HG02981 (cell line): Measurements from ENCODE around the gene PSEN2.

Source experiments
- ATAC-seq: cut with Tn5 transposase; IDR thresholded peaks from one replicate; pipeline ENCODE4 v1.9.1; 2021; ENCODE audit warnings: mild to moderate bottlenecking, moderate library complexity; ENCODE audit not compliant: unreplicated experiment

Gene PSEN2

DNA sequence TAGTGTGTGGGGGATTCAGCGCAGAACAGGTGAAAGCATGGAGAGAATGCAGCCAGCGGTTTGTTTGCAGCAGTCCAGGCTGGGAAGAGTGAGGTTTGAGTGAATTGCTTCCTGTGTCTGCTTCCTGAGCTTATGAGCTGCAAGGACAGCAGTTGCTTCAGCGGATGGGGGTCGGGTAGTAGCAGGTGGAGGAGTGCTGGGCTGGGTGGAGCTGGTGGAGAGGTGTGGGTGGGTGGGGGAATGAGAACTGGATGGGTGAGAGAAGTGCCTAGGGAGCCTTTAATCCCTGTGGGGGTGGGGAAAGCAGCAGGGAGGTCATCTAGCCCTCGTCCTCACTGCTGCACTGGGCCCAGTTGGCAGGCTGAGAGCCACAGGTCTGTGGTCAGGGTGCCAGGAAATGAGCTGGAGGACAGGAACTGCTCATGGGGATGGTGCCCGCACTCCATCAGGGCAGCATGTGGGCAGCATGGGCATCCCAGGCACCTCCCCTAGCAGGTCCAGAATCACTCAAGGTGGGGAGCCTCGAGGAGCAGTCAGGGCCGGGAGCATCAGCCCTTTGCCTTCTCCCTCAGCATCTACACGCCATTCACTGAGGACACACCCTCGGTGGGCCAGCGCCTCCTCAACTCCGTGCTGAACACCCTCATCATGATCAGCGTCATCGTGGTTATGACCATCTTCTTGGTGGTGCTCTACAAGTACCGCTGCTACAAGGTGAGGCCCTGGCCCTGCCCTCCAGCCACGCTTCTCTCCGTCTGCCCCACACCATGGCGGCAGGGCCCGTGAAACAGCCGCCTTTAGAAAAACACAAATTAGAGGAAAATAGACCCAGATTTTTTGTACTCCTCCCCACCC, 14.8 kb downstream of the PSEN2 start:
- no peak for ATAC-seq

DNA sequence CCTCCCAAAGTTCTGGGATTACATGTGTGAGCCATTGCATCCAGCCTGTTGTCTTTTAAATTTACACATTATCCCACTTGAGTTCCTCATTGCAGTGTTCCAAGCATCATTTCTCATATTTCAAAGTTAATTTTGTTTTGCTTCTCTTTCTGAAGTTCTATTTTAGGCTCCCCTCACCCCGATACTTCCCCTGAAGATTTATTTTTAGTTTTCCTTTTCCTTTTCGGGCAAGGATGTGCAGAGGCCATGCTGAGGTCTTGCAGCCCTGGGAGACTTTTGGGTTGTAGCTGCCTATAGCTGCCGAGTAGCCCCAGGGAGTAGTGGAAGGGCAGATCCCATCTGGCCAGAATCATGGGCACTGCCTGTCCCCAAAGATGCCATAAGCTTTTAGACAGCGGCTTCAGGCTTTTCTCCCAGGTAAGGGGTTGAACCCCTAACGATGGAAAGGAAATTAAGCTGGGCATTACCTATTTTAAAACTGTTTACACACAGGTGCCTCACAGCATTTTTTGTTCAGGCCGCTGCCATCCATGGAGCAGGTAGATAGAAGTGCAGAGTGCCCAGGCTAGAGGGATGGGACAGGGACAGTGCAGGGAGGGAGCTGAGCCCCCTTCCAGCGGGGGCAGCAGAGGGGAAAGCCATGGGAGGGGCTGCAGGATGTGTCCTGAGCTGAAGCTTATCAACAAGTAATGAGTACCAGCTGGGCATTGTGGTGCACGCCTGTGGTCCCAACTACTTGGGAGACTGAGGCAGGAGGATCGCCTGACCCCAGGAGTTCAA, 15.9 kb downstream of the PSEN2 start:
- ATAC-seq: no peak

DNA sequence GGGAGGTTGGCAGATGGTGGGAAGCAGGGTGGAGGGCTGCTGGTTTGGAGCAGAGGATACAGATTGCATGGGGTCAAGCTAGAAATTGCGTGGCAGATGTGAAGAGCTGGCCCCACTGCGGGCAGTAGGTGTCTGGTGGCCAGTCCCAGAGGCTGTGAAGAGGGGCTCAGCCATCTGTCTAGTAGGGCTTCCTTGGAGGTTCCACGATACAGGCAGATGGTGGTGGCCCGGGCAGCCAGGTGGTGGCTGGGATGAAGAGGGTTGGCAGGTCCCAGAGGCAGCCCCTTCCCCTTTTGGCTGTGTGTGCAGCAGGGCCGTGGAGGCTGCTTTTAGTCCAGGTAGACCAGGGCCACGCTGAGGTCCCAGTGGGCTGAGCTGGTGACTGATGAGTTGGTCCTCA, 16.6 kb downstream of the PSEN2 start:
- no peak for ATAC-seq

DNA sequence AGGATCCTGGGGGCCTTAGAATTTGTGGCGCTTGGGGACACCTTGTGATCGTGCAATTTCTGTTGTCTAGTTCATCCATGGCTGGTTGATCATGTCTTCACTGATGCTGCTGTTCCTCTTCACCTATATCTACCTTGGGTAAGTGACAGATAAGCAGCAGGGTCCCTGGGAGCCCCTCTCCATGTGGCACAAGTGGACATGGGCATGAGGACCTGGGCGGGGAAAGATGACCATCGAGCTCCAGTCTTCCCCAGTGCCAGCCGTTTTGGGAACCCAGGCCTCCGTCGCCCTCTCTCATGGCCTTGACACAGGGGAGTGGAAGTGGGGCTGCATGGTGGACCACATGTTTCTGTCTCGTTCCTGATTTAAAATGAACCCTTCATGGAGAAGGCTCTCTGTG, 17.6 kb downstream of the PSEN2 start:
- no peak for ATAC-seq

DNA sequence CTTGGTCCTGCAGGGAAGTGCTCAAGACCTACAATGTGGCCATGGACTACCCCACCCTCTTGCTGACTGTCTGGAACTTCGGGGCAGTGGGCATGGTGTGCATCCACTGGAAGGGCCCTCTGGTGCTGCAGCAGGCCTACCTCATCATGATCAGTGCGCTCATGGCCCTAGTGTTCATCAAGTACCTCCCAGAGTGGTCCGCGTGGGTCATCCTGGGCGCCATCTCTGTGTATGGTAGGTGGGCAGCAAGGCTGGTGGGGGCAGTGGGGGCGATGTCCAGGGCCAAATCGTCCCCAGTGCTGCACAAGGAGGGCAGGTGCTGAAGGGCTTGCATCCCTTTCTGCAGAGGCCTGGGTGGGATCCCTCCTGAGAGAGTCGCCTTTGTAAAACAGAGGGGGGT, 18.4 kb downstream of the PSEN2 start:
- ATAC-seq: no peak

DNA sequence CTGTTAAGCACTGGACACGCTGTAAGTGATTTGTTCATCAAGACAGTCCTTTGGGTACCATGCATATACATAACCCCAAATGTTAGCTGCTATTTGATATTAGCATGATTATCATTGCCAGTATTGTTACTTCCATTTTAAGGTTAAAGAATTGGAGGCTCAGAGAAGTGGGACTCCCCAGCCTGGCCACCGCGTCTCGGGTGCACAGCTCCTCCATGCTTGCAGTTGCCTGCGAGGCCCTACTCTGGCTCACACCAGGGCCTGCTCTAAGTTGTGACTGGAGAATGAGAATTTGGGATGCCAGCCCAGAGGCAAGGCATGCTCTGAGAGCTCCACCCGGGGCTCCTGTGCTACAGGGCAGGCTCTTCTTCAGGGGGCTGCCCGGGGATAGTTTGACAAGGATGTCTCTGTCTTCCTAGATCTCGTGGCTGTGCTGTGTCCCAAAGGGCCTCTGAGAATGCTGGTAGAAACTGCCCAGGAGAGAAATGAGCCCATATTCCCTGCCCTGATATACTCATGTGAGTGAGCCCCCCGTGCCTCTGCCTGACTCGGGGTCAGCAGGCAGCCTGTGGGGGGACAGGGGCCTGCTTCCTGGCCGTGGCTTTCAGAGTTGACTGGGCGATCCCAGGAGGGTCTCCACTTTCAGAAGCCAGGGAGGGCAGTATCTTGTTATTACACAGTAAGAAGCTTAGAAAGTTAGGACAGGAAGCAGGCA, 19.4 kb downstream of the PSEN2 start:
- no peak for ATAC-seq

DNA sequence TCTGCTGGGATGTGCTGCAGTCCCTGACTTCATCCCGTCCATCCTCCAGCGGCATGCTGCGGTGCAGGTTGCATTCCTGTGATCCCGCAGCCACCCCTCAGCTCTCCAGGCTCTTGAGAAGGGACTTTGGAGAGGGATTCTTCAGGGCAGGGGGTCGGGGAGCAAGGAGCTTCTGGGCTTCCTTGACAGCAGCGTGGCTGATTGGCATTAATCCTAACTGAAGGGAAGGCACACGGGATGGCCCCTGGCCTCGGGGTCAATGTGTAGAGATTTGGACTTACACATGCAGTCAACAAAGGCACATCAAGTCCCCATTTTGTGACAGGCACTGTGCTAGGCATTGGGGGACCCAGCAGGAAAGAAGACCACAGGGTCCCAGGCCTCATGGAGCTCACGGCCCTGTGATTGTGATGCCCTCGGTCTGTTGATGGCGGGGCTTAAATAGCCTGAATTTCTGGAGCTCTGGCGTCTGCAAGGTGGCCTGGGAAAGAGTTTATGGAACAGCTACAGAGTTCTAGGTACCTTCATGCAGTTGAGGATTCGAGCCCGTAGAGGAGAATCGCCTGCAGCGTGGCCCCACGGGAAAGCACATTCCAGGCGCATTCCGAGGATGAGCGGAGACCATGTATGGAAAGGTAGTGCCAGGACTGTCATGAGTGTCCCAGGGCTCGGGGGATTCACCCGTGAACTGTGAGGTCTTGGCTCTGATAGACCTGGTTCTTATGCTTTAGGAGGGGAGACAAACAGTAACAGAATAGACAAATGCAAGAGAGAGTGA, 20.1 kb downstream of the PSEN2 start:
- ATAC-seq: no peak

DNA sequence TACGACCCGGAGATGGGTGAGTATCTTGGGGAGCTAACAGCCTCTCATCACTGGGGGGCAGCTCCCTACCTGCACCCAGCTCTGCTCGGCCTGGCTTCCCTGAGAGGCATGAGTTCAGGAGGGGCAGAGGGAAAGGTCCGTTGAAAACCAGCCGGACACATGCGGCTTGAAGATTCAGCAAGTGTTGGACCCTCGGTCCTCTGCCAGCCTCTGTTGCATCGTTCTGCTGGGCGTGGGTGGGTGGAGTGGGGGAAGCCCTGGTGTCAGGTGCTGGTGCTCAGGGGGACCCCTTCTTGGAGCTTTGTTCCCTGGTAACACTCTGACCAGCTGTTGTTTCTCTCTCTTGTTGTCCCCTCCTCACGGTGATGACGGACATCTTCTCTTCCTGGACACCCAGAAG, 20.9 kb downstream of the PSEN2 start:
- no peak for ATAC-seq

DNA sequence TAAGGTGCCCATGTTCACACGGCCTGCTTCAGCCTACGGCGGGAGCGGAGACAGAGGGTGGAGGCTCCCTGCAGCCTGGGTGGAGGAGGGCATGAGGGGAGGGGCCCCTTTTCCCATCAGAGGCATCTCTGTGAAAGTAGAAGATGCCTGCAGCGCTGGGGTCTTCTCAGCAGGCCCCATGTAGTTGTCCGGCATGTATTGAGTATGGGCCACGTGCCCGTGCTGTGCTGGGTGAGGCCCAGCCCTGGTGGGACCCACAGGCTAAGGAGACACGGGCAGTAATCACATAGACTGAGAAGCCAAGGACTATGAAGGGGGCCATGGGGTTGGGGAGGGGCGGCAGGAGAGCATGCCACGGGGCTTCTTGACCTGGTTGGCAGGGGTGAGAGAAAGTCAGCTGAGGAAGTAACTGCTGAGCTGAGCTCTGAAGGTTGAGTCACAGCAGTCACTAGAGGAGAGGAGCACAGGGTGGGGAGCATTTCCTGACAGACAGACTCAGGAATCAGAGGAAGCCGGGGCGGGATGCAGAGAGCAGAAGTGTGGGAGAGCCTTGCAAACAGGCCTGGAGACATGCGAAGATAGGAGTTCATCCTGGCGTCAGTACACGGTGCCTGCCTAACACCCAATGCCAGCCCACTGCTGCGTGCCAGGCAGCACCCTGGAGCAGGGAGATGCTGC, 21.6 kb downstream of the PSEN2 start:
- no peak for ATAC-seq

DNA sequence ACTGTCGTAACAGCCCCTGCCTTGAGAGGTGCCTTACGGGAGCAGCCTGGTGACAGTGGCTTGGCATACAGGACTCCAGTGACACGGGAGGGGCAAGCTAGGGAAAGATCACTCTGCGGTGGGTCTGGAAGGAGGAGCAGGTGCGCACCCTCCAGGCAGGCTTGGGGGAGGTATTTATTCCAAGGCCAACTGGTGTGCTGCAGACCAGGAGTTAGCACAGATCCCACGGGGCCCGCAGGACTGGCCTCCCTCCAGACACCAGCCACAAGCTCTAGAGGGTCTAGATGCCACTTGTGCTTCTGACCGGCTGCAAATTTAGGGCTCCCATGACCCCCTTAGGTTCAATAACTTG, 22.1 kb downstream of the PSEN2 start:
- ATAC-seq: no peak

DNA sequence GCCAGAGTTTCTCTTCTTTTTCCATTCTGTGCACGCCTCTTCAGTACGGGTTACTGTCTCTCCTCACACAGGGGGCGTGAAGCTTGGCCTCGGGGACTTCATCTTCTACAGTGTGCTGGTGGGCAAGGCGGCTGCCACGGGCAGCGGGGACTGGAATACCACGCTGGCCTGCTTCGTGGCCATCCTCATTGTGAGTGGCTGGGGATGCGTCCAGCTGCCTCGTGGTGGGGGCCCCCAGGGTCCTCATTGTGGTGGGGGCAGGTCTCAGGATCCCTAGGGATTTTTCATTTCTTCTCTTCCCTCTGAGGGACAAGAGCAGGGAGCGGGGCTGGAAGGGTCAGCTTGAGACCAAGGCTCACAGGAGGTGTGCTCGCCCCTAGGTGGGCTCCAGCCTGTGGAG, 23.5 kb downstream of the PSEN2 start:
- ATAC-seq: no peak

DNA sequence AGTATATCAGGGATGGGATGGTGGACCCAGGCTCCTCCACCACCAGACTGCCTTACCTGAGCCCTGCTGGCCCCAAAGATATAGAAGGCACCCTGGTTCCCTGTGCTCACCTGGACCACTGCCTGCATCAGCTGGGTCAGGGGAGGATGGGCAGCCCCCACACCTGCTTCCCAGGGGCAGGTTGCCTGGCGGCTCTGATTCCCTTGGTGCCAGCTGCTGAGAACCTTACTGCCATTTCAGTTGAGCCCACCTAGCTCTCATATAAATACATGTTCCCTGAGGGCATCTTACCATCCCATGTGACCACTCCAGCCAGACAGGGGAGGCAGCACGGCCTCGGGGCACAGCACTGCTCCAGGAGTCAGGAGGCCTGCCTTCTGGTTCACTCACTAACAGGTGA, 24.4 kb downstream of the PSEN2 start:
- no peak for ATAC-seq

DNA sequence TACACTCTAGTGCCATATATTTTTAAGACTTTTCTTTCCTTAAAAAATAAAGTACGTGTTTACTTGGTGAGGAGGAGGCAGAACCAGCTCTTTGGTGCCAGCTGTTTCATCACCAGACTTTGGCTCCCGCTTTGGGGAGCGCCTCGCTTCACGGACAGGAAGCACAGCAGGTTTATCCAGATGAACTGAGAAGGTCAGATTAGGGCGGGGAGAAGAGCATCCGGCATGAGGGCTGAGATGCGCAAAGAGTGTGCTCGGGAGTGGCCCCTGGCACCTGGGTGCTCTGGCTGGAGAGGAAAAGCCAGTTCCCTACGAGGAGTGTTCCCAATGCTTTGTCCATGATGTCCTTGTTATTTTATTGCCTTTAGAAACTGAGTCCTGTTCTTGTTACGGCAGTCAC, 25.2 kb downstream of the PSEN2 start:
- no peak for ATAC-seq

DNA sequence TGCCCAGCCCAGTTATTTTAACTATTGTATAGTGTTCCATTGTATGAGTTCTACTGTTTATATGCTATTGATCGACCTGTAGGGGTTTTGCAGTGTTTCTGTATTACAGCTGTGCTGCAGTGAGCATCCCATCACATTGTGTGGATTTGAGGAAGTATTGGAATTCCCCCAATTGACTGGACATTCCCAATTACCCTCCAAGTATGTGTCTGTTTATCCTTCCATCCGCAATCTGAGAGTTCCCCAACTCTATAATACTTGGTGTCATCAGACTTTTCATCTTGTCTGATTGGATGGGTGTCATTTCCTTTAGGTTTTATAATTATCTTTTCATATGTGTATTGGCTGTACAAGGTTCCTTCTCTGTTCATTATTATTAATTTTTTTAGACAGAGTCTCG, 27.8 kb downstream of the PSEN2 start:
- ATAC-seq: no peak

DNA sequence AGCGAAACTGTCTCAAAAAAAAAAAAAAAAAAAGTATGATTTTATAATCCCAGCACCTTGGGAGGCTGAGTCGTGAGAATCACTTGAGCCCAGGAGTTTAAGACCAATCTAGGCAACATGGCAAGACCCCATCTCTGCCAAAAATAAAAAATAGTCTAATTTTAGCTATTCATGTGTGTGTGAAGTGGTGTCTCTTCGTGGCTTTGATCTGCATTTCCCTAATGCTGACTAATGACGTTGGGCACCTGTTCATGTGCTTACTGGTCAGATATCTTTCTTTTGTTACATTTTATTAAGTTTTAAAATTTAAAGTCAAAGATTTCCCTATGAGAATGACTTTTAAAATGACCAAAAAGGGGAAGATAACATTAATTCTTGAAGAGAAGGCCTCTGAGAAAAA, 31.0 kb downstream of the PSEN2 start:
- ATAC-seq: no peak

DNA sequence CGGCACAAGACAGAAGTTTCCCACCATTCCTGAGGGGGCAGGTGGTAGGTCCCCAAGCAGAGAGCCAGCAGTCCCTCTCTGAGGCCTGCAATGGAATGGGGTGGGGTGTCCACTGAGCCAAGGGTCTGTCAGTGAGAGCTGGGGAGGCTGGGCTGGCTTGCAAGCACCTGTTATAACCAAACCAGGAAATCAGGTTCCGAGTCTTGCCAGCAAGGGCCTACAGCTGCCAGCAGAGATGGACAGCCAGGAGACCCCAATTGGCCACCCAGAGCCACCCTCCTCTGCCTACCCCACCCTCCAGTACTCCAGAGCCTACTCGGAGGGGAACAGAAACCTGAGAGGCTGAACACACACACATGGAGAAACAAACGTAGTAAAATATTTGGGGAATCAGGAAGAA, 32.2 kb downstream of the PSEN2 start:
- ATAC-seq: no peak

DNA sequence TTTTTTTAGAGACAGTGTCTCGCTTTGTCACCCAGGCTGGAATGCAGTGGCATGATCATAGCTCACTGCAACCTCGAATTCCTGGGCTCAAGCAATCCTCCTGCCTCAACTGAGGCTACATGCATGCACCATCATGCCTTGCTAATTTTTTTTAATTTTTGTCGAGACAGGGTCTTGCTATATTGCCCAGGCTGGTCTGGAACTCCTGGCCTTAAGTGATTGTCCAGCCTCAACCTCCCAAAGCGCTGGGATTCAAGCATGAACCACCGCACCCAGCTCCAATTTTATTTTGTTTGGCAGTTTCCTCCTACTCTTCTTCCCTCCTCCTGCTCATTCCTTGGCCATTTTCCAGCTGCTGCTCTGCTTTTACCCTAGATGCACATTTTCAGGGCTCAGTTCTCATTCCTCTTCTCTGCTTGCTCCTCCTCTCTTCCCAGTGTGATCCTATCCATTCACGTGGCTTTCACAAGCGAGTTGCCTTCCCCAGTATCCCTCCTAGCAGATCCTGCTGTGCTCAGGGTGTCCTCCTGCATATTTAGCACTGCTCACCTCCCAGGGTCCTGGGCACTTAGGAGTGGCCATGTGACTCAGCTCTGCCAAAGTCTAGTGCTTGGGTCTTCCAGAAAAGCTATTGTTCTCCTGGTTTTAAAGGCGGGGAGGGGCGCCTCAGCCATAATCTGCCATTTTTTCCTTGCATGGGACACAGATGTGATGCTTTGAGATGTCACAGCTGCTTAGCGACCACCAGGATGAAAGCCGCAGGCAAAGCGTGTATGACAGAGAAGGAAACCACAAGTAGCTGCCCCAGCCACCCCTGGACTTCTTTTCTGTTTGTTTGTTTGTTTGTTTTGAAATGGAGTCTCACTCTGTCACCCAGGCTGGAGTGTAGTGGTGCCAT, 33.7 kb downstream of the PSEN2 start:
- no peak for ATAC-seq

DNA sequence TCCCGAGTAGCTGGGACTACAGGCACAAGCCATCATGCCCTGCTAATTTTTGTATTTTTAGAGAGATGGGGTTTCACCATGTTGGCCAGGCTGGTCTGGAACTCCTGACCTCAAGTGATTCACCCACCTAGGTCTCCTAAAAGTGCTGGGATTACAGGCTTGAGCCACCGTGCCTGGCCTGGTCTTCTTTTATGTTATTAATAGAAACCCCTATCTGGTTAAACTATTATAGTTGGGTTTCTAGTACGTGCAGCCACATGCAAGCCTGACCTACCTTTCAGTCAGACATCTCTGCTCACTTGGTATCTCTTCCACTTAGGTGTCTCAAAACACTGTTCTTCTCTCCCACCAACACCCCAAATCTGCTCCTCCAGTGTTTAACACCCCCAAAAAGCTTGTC, 34.4 kb downstream of the PSEN2 start:
- ATAC-seq: no peak

DNA sequence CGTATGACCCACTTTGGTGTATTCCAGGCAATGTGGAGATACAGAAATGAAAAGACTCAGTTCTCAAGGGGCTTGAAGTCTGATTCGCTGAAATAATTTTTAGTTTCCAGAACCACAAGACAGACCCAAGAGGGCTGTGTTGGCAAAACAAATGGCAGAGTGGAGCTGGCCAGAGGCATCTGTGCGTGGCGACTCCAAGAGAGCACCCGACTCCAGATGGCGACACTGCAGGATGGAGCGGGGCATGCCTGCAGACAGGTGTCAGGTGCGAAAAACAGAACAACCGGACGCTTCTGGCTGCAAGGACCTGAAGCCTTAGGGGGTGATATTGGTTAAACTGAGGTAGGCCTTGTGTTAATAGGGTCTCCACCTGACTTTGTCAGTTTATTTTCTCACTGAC, 38.0 kb downstream of the PSEN2 start:
- no peak for ATAC-seq

DNA sequence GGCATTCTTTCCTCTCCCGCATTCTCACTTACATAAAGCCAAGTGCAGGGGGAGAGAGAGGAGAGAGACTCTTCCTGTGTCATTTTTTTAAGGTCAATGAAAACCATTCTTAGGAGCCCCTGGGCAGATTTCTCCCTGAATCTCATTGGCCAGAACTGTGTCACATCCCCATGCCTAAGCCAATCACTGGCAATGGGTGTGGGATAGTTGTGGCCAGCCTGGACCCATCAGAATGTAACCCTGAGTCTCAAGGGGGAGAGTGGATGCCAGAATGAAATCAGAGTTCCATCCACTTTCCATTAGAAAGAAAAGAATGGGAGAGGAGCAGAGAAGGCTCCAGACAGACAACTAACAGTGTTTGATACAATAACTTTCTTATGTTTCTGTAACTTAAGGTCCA, 38.5 kb downstream of the PSEN2 start:
- no peak for ATAC-seq
